Occipital lobe (tissue), 2 donors: ENCODE data around the gene RBBP8NL. TPM values are rescaled to one million over a fixed set of nuclear protein-coding genes. Genes with fewer than 3 reads are reported as not detected.
"Not testable (repeated sequence)": the region's sequence is repeated elsewhere in the genome, so short reads cannot be mapped to it uniquely, and the experiment has no call there.

ENCODE experiments used
- DNase-seq: peaks from one replicate; lab custom pipeline; 2025; lab: John Stamatoyannopoulos, UW
- total RNA-seq: library from RNA; depleted of rRNA; stranded (reverse); fragments of >200 nt; gene quantifications from one replicate; pipeline ENCODE4 v1.2.3, GENCODE V29; 2014

The RBBP8NL gene
- total RNA-seq, 1 donor from 2014 or later: not detected

- no peak for DNase-seq
These were observed 16.9 kb upstream of the RBBP8NL start for GRCh38 chr20:62444286-62444685.

- no peak for DNase-seq
These were observed 14.7 kb upstream of the RBBP8NL start for GRCh38 chr20:62441987-62442539.

DNA sequence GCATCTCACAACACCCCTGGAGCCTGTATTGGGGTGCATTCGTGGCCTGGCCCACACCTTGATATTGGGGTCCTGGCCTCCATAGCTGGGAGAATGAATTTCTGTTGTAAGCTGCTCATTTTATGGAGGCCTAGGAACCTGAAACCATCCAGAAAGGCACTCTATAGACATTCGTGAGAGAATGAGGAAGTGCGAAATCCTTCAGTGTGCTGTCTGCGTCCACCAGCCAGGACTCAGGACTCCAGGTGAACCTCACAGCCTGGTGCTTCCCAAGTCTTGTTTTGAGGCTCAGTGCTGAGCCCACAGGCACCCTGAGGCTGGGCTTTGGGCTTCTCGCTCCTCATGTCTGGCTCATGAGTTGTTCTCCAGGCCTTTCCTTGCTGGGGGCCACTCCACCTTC is 11.9 kb upstream of the RBBP8NL start:
- no peak for DNase-seq

- DNase-seq: no peak
These were observed 10.6 kb upstream of the RBBP8NL start for GRCh38 chr20:62437927-62438326.

GRCh38 chr20:62437496-62437895 is 10.2 kb upstream of the RBBP8NL start:
- no peak for DNase-seq

GRCh38 chr20:62436692-62437091 is 9.4 kb upstream of the RBBP8NL start:
- no peak for DNase-seq

- no peak for DNase-seq
These were observed 6.5 kb upstream of the RBBP8NL start for GRCh38 chr20:62433658-62434497.

DNA sequence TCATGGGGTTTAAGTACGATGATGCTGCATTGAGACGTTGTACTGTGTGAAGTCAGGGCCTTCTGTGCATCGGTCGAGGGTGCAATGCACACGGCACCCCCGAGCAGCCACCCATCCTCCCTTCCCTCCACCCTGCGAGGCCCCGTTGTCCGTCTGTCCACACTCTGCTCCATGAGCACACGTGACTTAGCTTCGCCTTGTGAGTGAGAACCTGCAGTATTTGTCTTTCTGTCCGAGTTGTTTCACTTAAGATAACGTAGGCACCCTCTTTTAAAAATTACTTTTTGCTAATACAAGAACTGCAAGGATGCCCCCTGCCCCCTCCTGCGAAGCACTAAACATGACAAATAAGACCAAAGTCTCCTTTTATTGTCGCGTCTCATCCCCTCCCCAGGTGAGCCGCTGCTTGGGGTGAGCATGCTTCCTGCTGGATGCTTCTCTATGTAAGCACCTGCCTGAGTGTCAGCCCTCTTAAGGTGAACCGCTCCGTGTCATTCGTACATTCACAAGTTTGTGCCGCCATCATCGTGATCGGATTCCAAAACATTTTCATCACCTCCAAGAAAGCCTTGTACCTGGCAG is 3.6 kb upstream of the RBBP8NL start:
- no peak for DNase-seq

GRCh38 chr20:62430311-62430853 is 3.0 kb upstream of the RBBP8NL start:
- DNase-seq: no peak

DNA sequence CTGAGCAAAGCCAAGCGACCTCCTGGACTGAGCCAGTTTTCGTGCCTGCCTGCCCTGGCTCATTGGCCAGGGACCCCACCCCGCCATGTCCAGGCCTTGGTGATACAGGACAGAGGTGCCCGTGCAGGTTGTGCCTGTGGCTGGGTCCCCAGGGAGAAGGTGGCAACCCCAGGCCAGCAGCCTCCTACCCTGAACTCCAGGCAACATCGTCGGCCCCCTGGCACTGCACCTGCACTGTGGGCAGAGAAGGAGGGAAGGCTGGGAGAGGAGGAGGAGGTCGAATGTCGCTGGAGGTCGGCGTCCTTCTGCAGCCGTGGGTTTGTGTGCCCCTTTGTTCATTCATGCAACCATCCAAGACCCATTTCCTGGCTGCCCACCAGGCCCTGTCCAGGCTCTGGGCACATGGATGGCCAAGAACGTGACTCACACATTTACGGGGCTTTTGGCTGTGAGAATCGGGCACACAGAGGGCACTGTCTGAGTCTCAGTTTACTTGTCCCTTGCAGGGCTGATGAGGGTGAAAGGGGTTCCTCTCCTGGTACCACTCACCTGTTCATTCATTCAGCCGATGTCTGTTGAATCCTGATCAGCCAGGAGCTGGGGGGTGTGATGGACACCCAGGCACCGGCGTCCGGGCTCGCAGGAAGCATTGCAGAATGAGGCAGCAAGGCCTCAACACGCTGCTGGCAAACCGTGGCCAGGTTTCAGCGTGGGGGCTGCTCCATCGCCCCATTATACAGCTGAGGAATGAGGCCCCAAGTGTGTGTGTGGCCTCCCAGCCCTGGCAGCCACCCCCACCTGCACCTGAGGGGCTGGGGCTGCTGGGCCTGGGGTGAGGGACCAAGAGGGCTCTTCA is 2.3 kb upstream of the RBBP8NL start:
- no peak for DNase-seq

GRCh38 chr20:62428396-62429295 is 1.3 kb upstream of the RBBP8NL start:
- DNase-seq: no peak

GRCh38 chr20:62428002-62428372 is 648 bp upstream of the RBBP8NL start:
- no peak for DNase-seq

GRCh38 chr20:62426699-62427131 is 624 bp downstream of the RBBP8NL start:
- DNase-seq: no peak

- not testable (repeated sequence) for DNase-seq
These were observed 1.3 kb downstream of the RBBP8NL start for GRCh38 chr20:62426059-62426348.

DNA sequence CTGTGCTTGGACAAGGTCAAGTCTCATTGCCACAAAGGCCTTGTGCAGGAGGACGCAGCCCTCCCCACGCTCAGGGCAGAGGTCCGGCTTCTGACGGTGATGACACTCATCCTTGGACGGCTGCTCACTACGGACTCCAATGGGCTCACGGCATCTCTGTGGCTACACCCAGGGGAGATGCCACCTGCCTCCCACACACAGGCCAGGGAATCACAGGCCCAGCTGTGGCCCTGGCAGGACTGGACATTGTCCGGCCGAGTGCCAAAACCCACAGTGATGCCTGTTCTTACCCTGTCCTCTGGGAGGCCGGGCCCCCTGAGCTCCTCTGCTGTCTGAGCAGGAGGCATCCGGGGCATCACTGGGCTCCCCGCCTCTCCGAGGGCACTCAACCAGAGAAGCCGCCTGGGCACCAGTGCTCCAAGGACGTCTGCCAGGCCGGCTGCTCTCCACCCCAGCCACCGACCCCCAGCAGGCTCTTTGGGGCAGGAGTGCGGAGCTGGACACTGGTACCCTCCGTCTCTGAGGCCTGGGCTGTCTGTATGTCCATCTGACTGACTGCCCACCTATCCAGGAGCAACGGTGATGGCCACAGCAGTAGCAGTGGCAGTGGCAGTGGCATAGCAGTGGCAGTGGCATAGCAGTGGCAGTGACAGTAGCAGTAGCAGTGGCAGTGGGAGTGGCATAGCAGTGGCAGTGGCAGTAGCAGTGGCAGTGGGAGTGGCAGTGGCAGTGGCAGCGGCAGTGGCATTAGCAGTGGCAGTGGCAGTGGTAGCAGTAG is 1.9 kb downstream of the RBBP8NL start:
- DNase-seq: no peak

- DNase-seq: no peak
These were observed 2.9 kb downstream of the RBBP8NL start for GRCh38 chr20:62424249-62425107.

GRCh38 chr20:62423326-62423706 is 4.0 kb downstream of the RBBP8NL start:
- DNase-seq: no peak

- DNase-seq: no peak
These were observed 4.6 kb downstream of the RBBP8NL start for GRCh38 chr20:62422636-62423325.

- DNase-seq: no peak
These were observed 5.7 kb downstream of the RBBP8NL start for GRCh38 chr20:62421716-62421990.
